GM23338 (cell line): Measurements from ENCODE around the gene APRT. TPM values are rescaled to one million over a fixed set of nuclear protein-coding genes. Genes with fewer than 3 reads are reported as not detected.

Experiments
- ATAC-seq: fragments of 200-7000 bp; cut with Tn5 transposase; 3 replicates; pipeline ENCODE4 v1.9.1; 2020
- DNase-seq: peaks from one replicate; pipeline ENCODE4 v3.0.0-alpha.2; 2015; ENCODE audit warnings: low spot score
- H2AFZ ChIP-seq: fragments of 200-600 bp; sonication (generic); 2 replicates; pipeline ENCODE4 v1.8.0; 2016; ENCODE audit warnings: antibody characterized with exemption, mild to moderate bottlenecking, moderate library complexity
- H3F3A ChIP-seq: fragments of 200-600 bp; sonication (generic); replicated peaks from 2 replicates; pipeline ENCODE4 v1.8.0; 2017; ENCODE audit warnings: antibody characterized with exemption, mixed run types, low read depth
- H3K27ac ChIP-seq: fragments of 200-600 bp; sonication (generic); 2 replicates; pipeline ENCODE4 v1.6.1; 2016; ENCODE audit warnings: low read depth
- H3K27me3 ChIP-seq: fragments of 200-600 bp; sonication (generic); 2 replicates; pipeline ENCODE4 v1.8.0; 2016; ENCODE audit warnings: mild to moderate bottlenecking, mixed run types, moderate library complexity; ENCODE audit not compliant: insufficient read depth
- H3K36me3 ChIP-seq: fragments of 200-600 bp; sonication (generic); 2 replicates; pipeline ENCODE4 v1.8.0; 2016; ENCODE audit warnings: mild to moderate bottlenecking; ENCODE audit not compliant: insufficient read depth
- H3K4me1 ChIP-seq: fragments of 200-600 bp; sonication (generic); 2 replicates; pipeline ENCODE4 v1.8.0; 2016; ENCODE audit warnings: mild to moderate bottlenecking, moderate library complexity; ENCODE audit not compliant: insufficient read depth
- H3K4me2 ChIP-seq: fragments of 200-600 bp; sonication (generic); 2 replicates; pipeline ENCODE4 v1.7.1; 2017; ENCODE audit warnings: mixed run types
- H3K4me3 ChIP-seq: fragments of 200-600 bp; sonication (generic); 2 replicates; pipeline ENCODE4 v1.6.1; 2016; ENCODE audit warnings: mixed run types
- H3K79me2 ChIP-seq: fragments of 200-600 bp; sonication (generic); replicated peaks from 2 replicates; pipeline ENCODE4 v1.8.0; 2017; ENCODE audit warnings: mild to moderate bottlenecking; ENCODE audit not compliant: insufficient read depth
- H3K9me2 ChIP-seq: fragments of 200-600 bp; sonication (generic); 2 replicates; pipeline ENCODE4 v1.8.0; 2017; ENCODE audit not compliant: insufficient read depth
- H4K20me1 ChIP-seq: fragments of 200-600 bp; sonication (generic); replicated peaks from 2 replicates; pipeline ENCODE4 v1.8.0; 2017; ENCODE audit warnings: mild to moderate bottlenecking; ENCODE audit not compliant: insufficient read depth
- H3K27ac Mint-ChIP-seq: 2 replicates; pipeline ENCODE4 v1.8.0; 2020; ENCODE audit warnings: inconsistent platforms, mild to moderate bottlenecking, moderate library complexity, mixed read lengths
- H3K27me3 Mint-ChIP-seq: 3 replicates; pipeline ENCODE4 v1.8.0; 2022; ENCODE audit warnings: low read depth, mild to moderate bottlenecking, moderate library complexity, mixed read lengths, inconsistent platforms; ENCODE audit not compliant: insufficient read depth, poor library complexity
- H3K36me3 Mint-ChIP-seq: 3 replicates; pipeline ENCODE4 v1.8.0; 2021; ENCODE audit warnings: low read depth, mild to moderate bottlenecking, inconsistent platforms, moderate library complexity, mixed read lengths
- H3K4me1 Mint-ChIP-seq: 3 replicates; pipeline ENCODE4 v1.8.0; 2020; ENCODE audit warnings: mild to moderate bottlenecking, inconsistent platforms, mixed read lengths
- H3K4me3 Mint-ChIP-seq: 3 replicates; pipeline ENCODE4 v1.8.0; 2021; ENCODE audit warnings: moderate library complexity, mild to moderate bottlenecking, inconsistent platforms, mixed read lengths
- H3K9me3 Mint-ChIP-seq: 3 replicates; pipeline ENCODE4 v1.8.0; 2020; ENCODE audit warnings: moderate library complexity, mild to moderate bottlenecking, inconsistent platforms, mixed read lengths
- CREB1 ChIP-seq: fragments of 250-450 bp; sonication (Bioruptor Pico); IDR thresholded peaks from 2 replicates; pipeline ENCODE4 v1.5.0; 2020; ENCODE audit warnings: low read depth, mild to moderate bottlenecking, moderate library complexity
- CTCF ChIP-seq, 2 experiments: fragments of 200-600 bp in 1 of 2; sonication (generic) in 1 of 2; conservative IDR thresholded peaks; 2 replicates each; pipeline versions ENCODE4 v1.5.1 to v1.6.1; 2016 to 2017; ENCODE audit warnings: antibody characterized with exemption in 2 of 2, low read depth in 2 of 2, mild to moderate bottlenecking in 2 of 2, moderate library complexity in 1 of 2
- ETS1 ChIP-seq: IDR thresholded peaks from 2 replicates; pipeline ENCODE4 v1.6.1; 2016; ENCODE audit warnings: antibody characterized with exemption
- EZH2 ChIP-seq: fragments of 200-600 bp; sonication (generic); IDR thresholded peaks from one replicate; pipeline ENCODE4 v1.8.0; 2017; ENCODE audit warnings: antibody characterized with exemption, mild to moderate bottlenecking, low read depth; ENCODE audit not compliant: unreplicated experiment
- EZH2phosphoT487 ChIP-seq: fragments of 200-600 bp; sonication (generic); IDR thresholded peaks from one replicate; pipeline ENCODE4 v1.8.1; 2018; ENCODE audit warnings: antibody characterized with exemption; ENCODE audit not compliant: unreplicated experiment
- JUNB ChIP-seq: IDR thresholded peaks from one replicate; pipeline ENCODE4 v1.6.1; 2016; ENCODE audit warnings: antibody characterized with exemption; ENCODE audit not compliant: unreplicated experiment
- NANOG ChIP-seq: IDR thresholded peaks from 2 replicates; pipeline ENCODE4 v1.6.1; 2016; ENCODE audit warnings: antibody characterized with exemption, borderline replicate concordance
- POLR2AphosphoS5 ChIP-seq: IDR thresholded peaks from 2 replicates; pipeline ENCODE4 v1.6.1; 2016; ENCODE audit warnings: antibody characterized with exemption, low read depth
- REST ChIP-seq: IDR thresholded peaks from one replicate; pipeline ENCODE4 v1.6.1; 2018; ENCODE audit warnings: antibody characterized with exemption; ENCODE audit not compliant: unreplicated experiment
- STAT1 ChIP-seq: IDR thresholded peaks from one replicate; pipeline ENCODE4 v1.6.1; 2016; ENCODE audit warnings: antibody characterized with exemption; ENCODE audit not compliant: unreplicated experiment
- ZNF114 ChIP-seq: fragments of 250-450 bp; sonication (Bioruptor Pico); IDR thresholded peaks from 2 replicates; pipeline ENCODE4 v1.5.0; 2020; ENCODE audit warnings: mild to moderate bottlenecking, moderate library complexity
- ZNF331 ChIP-seq: fragments of 250-450 bp; sonication (Bioruptor Pico); IDR thresholded peaks from 2 replicates; pipeline ENCODE4 v1.5.0; 2020; ENCODE audit warnings: low read depth, mild to moderate bottlenecking, moderate library complexity
- ZNF462 ChIP-seq: fragments of 250-450 bp; sonication (Bioruptor Pico); IDR thresholded peaks from 2 replicates; pipeline ENCODE4 v1.5.0; 2020; ENCODE audit warnings: mild to moderate bottlenecking, moderate library complexity
- polyA plus RNA-seq: library from polyadenylated mRNA; unstranded; fragments of >200 nt; fragmentation: Nextera tagmentation; extraction: Ambion mirVana; gene quantifications from 2 replicates; pipeline ENCODE4 v1.2.1, GENCODE V29; 2016
- total RNA-seq: library from RNA; depleted of rRNA; stranded (reverse); fragments of >200 nt; shearing (Covaris generic); gene quantifications from 2 replicates; pipeline ENCODE4 v1.2.3, GENCODE V29; 2014

Gene APRT
- total and polyA plus RNA-seq, 2 experiments from 2014 or later: 250 to 522 TPM

- no peak for TF ChIP-seq STAT1
- no peak for TF ChIP-seq ZNF331
- no peak for TF ChIP-seq CTCF (conservative IDR thresholded peaks at IDR 0.05; ENCODE audit: low read depth in 2 of 2)
- no peak for TF ChIP-seq EZH2
- TF ChIP-seq POLR2AphosphoS5: no peak
- no peak for TF ChIP-seq ZNF114
- no peak for TF ChIP-seq NANOG
- no peak for TF ChIP-seq ZNF462 (CRISPR knock-in tag)
- no peak for TF ChIP-seq JUNB
- no peak for TF ChIP-seq REST
- no peak for TF ChIP-seq ETS1
- no peak for TF ChIP-seq CREB1 (CRISPR knock-in tag)
- TF ChIP-seq EZH2phosphoT487: no peak
- no peaks in the 10 kb centered on the region for H3K9me2 ChIP-seq
- peaks cover 40% of the 10 kb centered on the region for H3K4me1 Mint-ChIP-seq
- H3K27ac Mint-ChIP-seq: peak overlapping the region; percentile 84; the same call in 1 of the 2 replicates
- peaks cover 21% of the 10 kb centered on the region for H3K27me3 Mint-ChIP-seq
- H3K9me3 Mint-ChIP-seq: no peaks in the 10 kb centered on the region; the same call in 2 of the 3 replicates
- no peaks in the 10 kb centered on the region for H3K36me3 Mint-ChIP-seq
- H4K20me1 ChIP-seq: 0 out of 2 replicates have a peak, but pooled peaks cover under 1% of the 10 kb centered on the region
- H3K79me2 ChIP-seq: peaks cover 78% of the 10 kb centered on the region
- DNase-seq: peak; percentile 66
- ATAC-seq: peak; percentile 34
- peak overlapping the region; percentile 19; the same call in 1 of the 3 replicates for H3K4me3 Mint-ChIP-seq
- H3K36me3 ChIP-seq: no peaks in the 10 kb centered on the region
- H3K27me3 ChIP-seq: no peaks in the 10 kb centered on the region
- no peak overlapping the region for H3K4me3 ChIP-seq
- no peaks in the 10 kb centered on the region for H3F3A ChIP-seq
- peaks cover 19% of the 10 kb centered on the region; the same call in 1 of the 2 replicates for H3K4me1 ChIP-seq
- H2AFZ ChIP-seq: no peak overlapping the region
- H3K27ac ChIP-seq: peak overlapping the region; percentile 63
- H3K4me2 ChIP-seq: no peak overlapping the region
These were observed 34.1 kb downstream of the APRT start for GRCh38 chr16:88777471-88778270.
